Measurements from ENCODE around the gene BACH1.
A peak's percentile ranks its signal among the peaks of the same experiment; 100 is the strongest.
"Not testable (repeated sequence)": the region's sequence is repeated elsewhere in the genome, so short reads cannot be mapped to it uniquely, and the experiment has no call there.

Gene BACH1

DNA sequence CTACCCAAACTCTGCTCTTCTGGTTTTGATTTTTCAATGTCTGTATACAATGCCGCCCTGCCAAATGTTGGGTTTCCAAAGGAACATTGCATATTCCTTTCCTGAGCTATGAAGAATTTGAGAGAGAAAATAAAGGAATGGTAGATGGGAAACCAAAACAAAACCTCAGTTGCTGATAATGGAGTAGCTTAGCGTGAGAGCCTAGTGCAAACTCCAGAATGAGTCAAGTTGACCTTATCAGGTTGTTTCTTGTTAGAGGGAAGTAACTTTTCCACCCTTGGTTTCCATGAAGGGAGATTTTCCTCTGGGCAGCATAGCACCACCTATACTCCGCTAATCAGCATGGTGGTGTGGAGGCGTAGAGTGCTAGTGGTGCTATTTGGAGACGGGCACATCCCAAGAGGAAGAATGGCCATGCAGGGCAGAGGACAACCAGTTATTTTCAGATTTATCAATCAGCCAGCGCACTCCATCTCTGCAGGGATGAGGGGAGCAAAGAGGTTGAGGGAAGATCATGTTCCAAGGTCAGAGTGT lies 51.6 kb downstream of the BACH1 start:
- DNase-seq = no peak

DNA sequence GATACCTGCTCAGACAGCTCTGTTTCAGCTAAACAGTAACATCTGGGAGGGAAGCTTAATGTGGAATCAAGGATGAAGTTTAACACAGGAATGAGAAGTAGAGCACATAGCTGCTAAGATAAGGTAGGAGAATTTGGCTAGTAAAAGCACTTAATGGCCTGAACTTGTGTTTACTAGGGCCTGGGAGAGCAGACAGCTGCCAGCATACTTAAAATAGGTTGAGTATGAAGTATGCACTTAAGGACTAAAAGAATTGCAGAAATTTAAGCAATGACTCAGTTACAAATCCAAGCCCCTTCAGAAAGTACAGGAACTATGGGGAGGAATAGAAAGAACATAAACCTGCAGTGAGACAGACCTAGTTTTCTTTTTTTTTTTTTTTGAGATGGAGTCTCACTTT lies 53.0 kb downstream of the BACH1 start:
- DNase-seq = no peak

DNA sequence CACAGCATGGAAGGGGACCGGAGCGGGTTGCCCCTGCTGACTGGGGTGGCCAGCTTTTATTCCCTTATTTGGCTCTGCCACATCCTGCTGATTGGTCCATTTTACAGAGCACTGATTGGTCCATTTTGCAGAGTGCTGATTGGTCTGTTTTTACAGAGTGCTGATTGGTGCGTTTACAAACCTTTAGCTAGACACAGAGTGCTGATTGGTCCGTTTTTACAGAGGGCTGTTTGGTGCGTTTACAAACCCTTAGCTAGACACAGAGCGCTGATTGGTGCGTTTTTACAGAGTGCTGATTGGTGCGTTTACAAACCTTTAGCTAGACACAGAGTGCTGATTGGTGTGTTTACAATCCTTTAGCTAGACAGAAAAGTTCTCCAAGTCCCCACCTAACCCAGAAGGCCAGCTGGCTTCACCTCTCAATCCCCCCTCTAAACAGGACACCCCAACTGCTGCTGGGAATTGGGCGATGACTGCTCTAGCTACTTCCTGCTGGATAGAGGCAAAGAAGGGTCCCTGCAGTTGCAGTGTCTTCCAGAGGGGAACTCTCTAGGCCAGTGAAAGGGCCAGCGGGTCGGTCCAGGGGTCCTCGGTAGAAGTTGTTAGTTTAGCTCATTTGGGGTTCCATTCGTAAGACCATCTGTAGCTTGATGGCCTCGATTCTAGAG lies 56.5 kb downstream of the BACH1 start:
- DNase-seq = not testable (repeated sequence)

DNA sequence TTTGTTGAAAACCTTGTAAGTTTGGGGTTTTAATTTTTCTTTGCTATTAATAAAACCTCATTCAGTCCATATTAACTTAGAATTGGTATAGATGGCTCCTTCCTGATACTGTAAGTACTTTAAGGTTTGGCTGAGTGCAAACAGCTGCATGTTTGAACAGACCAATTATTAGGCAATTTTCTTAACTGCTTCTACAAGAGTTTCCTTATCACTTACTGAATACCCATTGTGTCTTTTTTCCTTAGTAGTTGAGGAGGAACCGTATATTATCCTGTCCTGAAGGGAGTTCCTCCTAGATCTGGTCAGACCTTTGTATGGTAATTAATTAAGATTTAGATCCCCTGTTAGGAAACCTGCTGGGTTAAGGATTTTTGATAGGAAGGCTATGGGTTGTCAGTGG lies 57.6 kb downstream of the BACH1 start:
- DNase-seq = not testable (repeated sequence)

DNA sequence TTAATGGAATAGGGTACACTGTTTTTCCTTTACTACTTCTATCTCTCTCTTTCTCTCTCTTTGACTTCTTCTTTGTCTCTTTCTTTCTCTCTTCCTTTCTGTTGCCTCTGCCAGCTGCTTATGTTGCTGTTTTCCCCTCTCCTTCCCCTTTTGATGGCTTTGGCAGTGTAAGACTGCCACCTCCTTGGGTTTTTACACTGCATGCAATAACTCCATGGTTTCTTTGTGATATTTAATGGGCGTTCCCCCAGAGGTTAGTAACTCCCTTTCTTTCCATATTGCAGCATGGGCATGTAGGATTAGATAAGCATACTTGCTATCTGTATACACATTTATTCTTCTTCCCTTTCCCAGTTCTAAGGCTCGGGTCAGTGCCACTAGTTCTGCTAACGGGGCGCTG lies 58.1 kb downstream of the BACH1 start:
- DNase-seq = not testable (repeated sequence)

DNA sequence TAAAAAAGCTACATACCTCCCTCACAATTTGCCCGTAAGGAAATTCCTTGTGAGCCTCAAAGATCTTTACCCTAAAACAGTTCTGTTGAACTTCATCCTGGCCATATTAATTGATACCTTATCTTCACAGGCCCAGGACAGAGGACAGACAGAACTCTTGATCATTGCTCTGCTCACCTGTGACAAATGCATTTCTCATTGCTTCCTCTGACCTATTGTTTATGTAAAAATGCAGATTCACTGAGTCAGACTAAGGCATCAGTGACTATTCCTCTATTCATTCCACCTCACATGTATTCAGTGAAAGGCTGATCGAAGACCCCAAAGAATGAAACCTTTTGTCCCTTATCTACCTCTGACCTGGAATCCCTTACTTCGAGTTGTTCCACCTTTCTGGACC lies 61.0 kb downstream of the BACH1 start:
- DNase-seq = no peak

DNA sequence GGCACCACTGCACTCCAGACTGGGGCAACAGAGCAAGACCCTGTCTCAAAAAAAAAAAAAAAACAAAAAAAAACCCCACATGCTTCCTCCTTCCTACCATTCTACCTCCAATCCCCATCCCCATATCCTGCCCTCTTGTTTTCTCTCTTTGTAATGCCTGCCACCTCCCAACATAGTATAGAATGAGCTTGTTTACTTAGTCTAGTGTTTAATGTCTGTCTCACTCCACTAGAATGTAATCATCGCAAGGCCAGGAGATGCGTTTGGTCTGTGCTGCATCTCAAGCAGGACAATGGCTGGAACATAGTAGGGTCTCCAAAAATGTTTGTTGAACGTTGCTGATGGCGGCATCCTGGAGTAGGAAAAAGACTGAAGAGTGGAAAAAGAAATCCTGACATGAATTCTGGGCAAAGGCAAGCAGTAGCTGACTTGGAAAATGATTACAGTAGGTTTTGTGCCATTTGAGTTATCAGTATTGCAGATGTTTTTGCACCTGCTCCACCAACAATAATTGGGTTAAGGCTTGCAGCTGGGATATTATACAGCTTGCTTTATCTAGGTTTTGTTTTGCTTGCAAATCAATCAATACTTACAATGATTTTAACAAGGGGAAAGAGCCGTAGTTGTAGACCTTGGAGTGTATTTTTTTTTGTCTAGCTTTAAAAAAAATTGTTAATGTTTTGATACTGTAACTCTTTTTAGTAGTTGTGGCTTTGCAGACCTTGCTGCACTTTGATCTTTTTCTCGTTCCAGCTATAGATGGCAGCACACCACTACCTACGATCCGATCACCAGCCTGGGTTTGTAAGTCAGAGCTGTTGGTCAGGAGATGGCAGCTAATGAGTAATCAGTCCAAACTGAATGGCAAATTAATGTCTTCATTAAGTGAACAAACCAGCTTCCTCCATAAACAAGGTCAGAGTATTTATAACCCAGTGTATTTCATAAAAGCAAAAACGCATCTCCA lies 62.4 kb downstream of the BACH1 start:
- DNase-seq = no peak

DNA sequence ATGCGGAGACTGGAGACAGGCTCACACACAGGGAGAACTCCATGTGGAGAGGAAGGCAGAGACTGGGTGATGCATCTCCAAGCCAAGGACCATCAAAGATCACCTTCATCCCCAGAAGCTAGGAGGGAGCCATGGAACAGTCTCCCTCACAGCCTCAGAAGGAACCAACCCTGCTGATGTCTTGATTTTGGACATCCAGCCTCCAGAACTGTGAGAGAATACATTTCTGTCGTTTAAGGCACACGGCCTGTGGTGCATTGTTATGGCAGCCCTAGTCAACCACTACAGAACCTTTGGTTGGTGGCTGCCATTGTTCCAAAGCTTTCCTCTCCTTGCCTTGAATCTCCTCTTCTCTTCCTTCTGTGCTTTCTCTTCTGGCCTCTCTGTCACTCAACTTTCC lies 64.0 kb downstream of the BACH1 start:
- no peak for DNase-seq

DNA sequence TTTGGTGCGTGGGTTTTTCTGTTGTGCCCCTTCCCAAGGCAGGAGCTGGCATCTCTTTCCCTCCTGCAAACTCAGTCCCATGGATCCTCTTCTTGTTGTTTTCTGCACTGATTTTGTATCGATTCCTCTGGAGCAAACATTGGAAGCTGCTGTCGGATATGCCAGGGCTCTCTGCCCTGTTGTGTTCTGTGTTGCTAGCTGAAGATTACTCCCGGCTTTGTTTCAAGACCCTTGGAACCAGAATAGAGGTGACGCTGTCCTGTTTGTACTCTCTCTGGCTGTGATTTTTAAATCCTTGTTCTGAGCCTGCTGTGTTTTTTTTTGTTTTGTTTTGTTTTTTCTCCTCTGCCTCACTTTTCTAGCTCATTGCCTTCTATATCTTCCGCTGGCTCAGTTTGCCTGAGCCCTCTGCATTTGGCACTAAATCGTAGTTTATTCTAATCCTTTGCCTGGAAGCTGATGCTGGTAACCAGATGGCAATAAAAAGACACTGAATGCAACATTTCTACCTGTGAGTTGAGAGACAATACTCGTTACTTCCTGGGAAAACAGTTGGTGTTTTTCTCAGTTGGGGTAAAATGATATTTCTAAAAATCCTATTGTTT lies 67.0 kb downstream of the BACH1 start:
- DNase-seq = no peak

DNA sequence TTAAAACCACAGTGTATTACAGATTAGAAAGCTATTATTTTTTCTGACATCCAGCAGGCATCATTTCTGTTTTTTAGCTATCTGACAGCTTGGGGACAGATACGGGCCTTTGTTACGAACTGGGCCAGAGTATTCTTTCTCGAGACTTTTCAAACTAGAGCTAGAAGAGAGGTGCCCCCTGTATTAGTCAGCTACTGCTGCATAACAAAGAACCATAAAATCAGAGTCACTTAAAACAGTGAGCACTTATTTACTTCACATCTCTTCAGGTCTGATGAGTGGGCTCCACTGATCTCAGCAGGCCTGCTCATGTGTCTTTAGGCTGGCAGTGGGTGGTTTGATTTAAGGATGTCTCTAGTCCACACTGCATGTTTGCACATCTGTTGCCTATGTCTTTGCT lies 67.8 kb downstream of the BACH1 start:
- DNase-seq = no peak

DNA sequence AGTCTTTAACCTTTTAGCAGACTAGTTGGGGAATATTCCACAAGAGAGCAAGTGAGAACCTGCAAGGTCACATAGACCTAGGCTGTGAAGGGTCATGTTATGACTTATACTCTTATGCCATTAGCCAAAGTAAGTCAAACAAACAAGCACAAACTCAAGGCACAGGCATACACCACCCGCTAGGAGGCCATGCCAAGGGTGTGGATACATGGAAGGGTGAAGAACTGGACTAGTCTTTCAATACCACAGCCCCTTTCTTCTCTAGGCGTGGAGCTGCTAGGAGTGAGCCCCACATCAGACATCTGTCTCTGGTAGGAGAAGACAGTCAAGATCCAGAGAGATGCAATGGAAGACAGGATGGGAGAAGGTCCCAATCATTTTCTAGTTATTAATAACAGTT lies 68.6 kb downstream of the BACH1 start:
- DNase-seq = no peak

DNA sequence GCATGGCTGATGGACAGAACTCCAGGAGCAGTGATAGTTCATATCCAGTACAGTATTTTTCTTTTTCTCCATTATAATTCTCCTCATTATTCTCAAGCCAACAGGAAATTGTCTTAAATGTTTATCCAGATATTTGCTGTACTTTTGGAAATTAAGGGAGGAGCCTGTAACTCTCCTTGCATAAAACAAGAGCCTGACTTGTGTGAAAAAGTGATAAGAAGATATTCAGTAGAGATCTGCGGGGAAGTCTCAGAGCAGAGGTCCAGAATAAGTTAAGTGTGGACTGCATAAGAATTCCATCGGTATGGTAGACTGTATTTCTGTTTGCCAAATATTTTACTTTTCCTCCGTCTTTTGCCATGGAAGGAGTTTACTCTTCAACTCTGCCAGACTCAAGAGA lies 70.2 kb downstream of the BACH1 start:
- DNase-seq = no peak

DNA sequence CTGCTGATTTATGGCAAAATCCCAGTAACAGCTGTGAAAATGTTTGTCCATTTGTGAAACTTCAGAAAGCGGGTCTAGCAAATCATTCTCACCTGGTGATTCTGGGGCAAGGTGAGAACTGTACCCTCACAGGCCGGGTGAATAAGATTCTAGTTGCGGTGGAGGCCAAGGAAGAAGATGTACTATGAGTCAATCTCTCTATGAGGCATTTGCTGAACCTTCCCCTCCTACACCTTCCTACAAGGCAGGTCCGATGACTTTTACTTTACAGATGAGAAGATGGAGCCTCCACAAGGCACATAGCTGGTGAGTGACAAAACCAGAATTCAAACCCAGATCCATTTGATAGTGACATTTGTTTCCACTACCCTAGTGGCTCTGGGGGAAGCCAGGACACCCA lies 72.7 kb downstream of the BACH1 start:
- no peak for DNase-seq

DNA sequence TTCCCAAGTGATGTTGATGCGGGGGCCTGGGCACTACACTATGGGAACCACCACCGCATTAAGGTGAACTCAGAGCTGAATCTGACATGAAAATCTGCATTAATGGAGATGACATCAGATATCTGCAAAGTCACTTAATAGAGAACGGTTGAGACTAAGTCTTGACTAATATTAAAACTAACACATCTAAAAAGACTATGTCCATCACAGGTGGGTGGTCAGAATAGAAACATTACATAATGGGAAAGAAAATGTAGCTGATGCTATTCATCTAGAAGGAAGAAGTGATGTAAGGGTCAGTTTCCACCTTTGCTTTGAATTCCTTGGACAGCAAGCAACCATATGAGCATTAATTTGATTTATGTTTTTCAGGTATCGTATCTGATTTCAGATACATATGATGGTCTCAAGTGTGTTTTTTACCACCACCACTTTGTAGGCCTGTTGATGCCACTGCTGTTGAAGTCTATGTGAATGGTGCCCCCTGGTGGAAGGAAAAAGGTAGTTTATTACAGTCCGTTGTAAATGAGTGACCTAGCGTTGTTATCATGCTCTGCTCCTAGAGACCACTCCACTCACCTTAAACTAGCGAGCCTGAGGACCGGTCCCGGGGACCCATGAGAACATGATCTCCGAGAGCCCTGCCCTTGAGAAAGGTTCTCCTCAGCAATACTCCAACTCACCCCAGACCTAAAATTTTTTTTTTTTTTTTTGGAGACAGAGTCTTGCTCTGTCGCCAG lies 73.5 kb downstream of the BACH1 start:
- peak; percentile 36 for DNase-seq

DNA sequence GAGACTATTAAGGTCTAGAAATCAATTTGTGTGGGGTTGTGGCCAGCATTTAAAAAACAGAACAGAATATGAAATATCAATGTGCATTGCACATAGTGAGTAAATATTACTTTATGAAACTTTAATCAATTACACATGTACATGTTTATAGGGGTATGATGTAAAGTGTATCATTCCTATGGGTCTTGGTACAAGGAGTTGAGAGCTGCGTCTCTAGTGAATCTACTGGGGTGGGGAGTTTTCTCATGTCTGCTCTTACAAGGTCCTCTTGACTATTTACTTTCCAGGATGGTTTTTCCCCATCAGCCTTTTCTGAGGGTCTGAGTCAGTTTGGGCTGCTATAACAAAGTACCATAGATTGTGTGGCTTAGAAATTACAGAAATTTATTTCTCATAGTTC lies 75.8 kb downstream of the BACH1 start:
- DNase-seq = no peak

DNA sequence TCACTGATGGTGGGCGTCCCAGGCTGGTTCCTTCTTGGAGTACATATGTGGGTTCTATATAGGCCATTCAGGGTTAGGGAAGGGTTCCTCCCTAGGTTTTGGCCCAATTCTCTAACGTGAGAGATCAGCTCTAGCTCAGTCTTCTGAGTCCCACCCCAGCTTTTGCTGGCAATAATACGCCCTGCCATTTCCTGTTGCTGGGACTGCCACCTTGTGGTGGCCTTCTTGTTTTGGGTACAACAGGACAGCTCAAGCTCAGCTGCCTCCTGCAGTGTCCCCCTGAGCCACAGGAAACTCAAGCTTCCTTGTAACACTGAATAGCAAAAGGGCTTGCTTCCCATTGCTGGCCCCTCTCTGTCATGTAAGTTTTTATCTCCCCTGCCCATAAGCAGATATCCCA lies 77.8 kb downstream of the BACH1 start:
- DNase-seq = no peak

DNA sequence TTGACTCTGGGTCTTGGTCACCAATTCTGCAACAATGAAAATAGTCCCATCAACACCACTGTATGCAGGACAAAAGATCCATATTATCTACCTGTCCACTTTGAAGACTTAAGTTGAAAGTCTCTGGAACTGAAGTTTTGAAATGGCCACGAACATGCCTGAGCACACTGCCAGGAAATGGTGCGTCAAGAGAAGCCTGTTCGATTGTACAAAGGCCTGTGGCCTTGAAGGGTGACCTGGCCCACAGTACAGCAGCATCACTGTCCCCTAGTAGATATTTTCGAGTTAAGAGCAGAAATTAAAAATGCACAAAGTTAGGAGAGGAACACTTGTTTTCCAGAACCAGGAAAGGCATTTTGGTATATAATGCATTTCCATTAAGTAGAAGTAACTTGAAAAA lies 78.5 kb downstream of the BACH1 start:
- DNase-seq = no peak

DNA sequence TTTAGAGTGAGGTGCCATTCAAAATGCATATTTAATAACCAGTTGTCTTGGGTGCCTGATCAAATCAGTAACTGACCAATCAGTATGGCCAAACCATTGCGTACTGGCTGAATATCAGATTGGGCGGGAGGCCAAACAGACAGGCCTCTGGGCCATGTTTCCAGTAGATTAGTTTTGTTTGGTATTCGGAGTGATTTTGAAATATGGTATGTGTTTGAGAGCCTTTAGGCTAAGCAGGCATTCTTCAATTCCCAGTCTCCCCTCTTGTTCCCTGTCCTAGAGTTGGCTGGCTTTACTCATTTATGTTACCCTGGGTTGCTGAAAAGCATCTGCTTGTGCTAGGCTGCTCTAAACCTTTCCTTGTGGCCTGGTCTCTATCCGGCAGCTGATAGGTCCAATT lies 80.1 kb downstream of the BACH1 start:
- DNase-seq = no peak

DNA sequence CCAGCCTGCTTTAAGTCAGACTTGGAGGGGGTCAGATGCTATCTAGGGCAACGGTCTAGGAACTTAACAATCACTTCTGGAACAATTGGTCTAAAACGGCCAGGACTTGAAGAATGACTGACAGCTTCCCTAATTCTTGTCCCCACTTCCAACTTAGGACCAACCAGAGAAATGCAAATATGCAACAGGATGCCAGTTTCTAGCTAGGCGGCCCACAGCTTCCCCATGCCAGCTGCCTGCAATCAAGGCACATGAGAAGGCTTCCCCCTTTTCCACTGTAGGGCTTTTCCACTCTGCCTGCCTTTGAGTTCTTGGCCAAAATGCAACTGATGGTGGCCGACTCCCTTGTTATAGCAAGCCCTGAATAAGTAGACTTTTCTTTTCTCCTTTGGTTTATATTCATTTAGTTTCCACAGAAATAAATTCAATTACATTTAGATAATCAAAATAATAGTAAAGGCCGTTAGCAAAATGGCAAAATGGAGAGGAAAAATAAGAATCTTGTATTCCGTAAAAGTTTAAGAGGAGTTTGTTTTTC lies 80.9 kb downstream of the BACH1 start:
- DNase-seq = no peak

DNA sequence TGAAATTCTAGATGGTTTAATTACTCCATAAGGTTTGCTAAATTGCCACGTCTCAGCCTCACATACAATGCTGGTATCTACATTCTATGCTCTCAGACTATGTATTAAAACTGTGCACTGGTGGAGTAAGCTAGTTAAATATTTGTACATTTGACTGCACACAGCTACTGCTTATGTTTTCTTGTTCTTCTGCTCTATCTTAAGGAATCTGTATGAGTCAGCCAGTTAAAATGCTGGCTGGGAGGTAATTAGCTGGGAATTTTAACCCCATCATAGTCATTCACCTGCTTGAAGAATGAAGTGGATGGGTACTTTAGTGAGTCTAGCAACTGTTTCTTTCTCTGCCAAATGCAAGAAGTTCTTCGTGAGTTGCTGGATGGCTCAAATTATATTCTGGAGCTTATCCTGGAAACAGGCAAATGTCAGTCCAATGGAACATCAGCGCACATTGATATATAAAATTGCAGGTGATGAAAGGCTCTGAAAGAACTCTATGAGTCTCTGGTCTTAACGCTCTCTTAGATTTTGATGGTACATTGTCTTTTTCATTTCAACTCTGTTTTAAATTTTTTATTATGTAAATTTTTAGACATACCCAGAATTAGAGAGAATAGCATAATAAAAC lies 83.4 kb downstream of the BACH1 start:
- DNase-seq = no peak

DNA sequence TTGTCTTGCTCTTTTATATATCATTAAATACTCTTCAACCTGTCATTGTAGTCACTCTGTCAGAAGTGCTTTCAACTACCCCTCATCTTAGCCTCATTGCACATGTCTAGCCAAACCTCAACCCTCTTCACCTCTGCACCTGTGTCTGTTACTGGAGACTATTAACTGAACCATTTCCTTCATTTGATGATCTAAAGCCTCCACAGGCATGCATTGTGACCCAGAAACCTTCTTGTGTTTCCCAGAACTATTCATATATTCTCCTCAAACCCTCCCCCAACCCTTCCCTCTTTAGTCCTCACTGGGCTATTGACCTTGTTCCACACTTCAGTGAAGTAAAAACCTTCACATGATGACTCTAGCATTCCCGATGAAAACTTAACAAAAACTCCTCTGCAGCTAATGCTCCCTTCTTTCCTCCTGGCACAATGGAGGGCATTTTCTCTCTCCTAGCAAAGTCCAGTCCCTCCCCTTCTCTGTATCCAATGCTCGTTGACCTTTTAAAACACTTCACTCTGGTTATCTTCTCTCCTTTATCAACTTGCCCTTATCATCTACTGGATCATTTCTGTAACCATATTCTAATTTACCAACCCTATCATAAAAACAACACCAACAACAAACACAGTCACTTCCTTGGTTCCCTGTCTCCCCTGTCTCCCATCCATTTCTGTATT lies 86.1 kb downstream of the BACH1 start:
- no peak for DNase-seq

All from NCI-H510A (cell line).